Measurements from ENCODE around the gene MBD4. TPM values are rescaled to one million over a fixed set of nuclear protein-coding genes. Genes with fewer than 3 reads are reported as not detected.

The MBD4 gene
- total RNA-seq, 6 donors from 2014 or later: 22.3 to 43.2 (median 34.6) TPM

DNA sequence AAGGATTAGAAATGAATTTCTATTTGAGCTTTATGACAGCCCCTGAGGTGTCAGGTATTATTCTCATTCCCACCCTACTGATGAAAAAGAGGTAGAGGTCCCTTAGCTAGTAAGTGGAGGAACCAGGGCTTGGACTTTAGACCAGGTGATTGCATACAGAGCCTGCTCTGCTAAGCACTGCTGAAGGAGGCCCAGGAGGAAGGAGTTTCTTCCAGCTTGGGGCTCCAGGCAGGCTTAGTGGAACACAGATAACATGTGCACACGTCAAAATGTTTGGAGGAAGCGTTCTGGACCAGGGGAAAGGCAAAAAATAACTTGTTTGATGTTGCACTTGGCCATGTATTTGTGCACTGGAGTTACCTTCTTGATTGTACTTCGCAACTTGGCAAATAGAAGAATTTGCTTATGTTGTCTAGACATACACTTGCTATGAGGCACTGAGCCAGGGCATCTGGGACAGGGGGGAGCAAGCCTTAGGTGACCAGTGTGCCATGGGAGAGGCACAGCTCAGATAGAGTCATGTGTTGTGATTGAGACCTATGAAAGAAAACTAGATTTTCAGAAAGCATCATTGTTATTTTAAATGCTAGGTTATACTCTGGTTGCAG is 22.7 kb upstream of the MBD4 start:
- H3K4me3 ChIP-seq: no peak overlapping the region
- no peaks in the 10 kb centered on the region for H3K4me1 ChIP-seq
- 79 to 85% methylated on average over 3 of the region's 3 CpGs for WGBS, 2 donors
- DNase-seq (no peak), ATAC-seq (ENCODE audit: low FRiP score in 2 of 2) (no peak)
- no peaks in the 10 kb centered on the region for H3K9me3 ChIP-seq
- no peaks in the 10 kb centered on the region for H3K27me3 ChIP-seq
- no peak overlapping the region for H3K27ac ChIP-seq
- TF ChIP-seq, protein P1, sequence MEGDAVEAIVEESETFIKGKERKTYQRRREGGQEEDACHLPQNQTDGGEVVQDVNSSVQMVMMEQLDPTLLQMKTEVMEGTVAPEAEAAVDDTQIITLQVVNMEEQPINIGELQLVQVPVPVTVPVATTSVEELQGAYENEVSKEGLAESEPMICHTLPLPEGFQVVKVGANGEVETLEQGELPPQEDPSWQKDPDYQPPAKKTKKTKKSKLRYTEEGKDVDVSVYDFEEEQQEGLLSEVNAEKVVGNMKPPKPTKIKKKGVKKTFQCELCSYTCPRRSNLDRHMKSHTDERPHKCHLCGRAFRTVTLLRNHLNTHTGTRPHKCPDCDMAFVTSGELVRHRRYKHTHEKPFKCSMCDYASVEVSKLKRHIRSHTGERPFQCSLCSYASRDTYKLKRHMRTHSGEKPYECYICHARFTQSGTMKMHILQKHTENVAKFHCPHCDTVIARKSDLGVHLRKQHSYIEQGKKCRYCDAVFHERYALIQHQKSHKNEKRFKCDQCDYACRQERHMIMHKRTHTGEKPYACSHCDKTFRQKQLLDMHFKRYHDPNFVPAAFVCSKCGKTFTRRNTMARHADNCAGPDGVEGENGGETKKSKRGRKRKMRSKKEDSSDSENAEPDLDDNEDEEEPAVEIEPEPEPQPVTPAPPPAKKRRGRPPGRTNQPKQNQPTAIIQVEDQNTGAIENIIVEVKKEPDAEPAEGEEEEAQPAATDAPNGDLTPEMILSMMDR (IDR thresholded peaks at IDR 0.05): no peak
- TF ChIP-seq EP300 (IDR thresholded peaks at IDR 0.05) (no peak), POLR2AphosphoS5 (IDR thresholded peaks at IDR 0.05) (no peak), POLR2A (IDR thresholded peaks at IDR 0.05) (no peak)
- H3K36me3 ChIP-seq: peaks cover 0 to 50% (median 13%) of the 10 kb centered on the region in 4 donors

DNA sequence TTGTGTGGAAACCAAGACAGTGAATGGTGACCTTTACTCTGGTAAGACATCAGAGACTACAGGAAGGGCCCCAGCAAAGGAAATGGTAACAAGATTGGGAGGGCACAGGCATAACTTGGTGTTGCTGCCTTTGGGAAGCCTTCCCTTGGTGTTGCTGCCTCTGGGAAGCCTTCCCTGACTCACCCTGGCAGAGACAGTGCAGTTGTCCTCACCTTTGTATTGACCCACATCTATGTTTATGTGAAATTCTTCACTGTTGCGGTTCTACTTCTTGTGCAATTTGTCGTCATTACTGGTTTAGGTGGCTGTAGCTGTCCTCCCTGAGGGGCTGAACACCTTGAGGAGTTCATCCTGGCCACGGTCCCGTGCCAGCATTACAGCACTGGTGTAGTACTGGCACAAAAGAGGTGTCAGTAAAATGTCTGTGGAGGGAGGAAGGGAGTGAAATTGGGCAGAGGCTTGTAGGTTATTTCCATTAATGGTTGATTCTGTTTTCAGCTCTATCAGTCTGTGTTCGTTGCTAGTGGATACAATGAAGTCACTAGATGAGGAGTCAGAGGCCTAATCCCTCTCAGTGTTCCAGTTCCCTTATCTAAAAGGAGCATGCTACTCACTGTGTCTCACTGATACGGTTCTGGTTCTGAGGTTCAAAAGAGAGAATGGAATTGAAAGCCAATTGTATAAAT is 21.9 kb upstream of the MBD4 start:
- WGBS, 2 donors: 77 to 78% methylated on average over 6 of the region's 6 CpGs
- H3K27me3 ChIP-seq: no peaks in the 10 kb centered on the region
- ATAC-seq (ENCODE audit: low FRiP score in 2 of 2) (no peak), DNase-seq (no peak)
- peaks cover 0 to 53% (median 11%) of the 10 kb centered on the region in 4 donors for H3K36me3 ChIP-seq
- H3K4me1 ChIP-seq: no peaks in the 10 kb centered on the region
- no peak overlapping the region for H3K27ac ChIP-seq
- no peak overlapping the region for H3K4me3 ChIP-seq
- H3K9me3 ChIP-seq: no peaks in the 10 kb centered on the region
- TF ChIP-seq EP300 (IDR thresholded peaks at IDR 0.05): no peak
- TF ChIP-seq, protein P1 (IDR thresholded peaks at IDR 0.05): no peak
- no peak for TF ChIP-seq POLR2A (IDR thresholded peaks at IDR 0.05)
- no peak for TF ChIP-seq POLR2AphosphoS5 (IDR thresholded peaks at IDR 0.05)

DNA sequence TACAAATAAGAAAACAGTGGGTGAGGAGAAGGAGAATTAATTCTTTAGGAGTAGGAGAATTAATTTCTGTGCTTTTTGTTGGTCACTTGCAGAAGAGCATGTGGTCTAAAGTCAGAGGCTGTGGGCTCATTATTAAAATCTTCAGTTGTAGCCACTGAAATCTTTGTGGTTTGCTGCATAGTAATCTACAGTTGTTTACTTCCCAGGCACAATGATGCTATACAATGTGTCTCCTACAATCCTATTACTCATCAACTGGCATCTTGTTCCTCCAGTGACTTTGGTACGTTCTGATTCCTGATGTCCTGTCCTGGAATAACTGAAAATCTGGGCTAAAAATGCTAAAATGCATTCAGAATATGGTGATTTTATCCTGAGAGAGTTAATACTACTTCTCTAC is 21.3 kb upstream of the MBD4 start:
- no peak overlapping the region for H3K27ac ChIP-seq
- peaks cover 0 to 58% (median 12%) of the 10 kb centered on the region in 4 donors for H3K36me3 ChIP-seq
- DNase-seq (no peak), ATAC-seq (ENCODE audit: low FRiP score in 2 of 2) (no peak)
- no peak for TF ChIP-seq POLR2AphosphoS5 (IDR thresholded peaks at IDR 0.05)
- TF ChIP-seq, protein P1 (IDR thresholded peaks at IDR 0.05): no peak
- TF ChIP-seq POLR2A (IDR thresholded peaks at IDR 0.05): no peak
- no peak for TF ChIP-seq EP300 (IDR thresholded peaks at IDR 0.05)
- H3K4me3 ChIP-seq: no peak overlapping the region
- H3K9me3 ChIP-seq: no peaks in the 10 kb centered on the region
- no peaks in the 10 kb centered on the region for H3K4me1 ChIP-seq
- 94 to 100% methylated on average over 1 of the region's 1 CpG for WGBS, 2 donors
- no peaks in the 10 kb centered on the region for H3K27me3 ChIP-seq

DNA sequence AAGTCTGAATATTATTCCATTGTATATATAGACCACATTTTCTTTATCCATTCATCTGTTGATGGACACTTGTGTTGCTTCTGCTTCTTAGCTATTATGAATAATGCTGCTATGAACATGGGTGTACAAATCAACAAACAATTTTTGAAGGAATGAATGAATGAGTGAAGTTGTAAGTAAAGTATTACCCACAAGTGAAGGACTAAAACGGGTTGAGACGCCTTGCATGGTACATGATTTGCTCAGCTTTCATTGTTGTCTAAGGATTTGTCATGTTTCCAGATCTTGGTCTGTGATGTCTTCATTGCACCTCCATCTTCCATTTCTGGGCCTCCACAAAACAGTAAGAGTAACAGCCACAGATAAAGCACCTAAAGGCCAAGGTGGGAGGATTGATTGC is 20.8 kb upstream of the MBD4 start:
- ATAC-seq (ENCODE audit: low FRiP score in 2 of 2) (no peak), DNase-seq (no peak)
- Histone ChIP-seq H3K36me3 (peaks cover 0 to 61% (median 15%) of the 10 kb centered on the region in 4 donors), H3K27ac (no peak overlapping the region), H3K4me3 (no peak overlapping the region), H3K9me3 (no peaks in the 10 kb centered on the region), H3K27me3 (no peaks in the 10 kb centered on the region), H3K4me1 (no peaks in the 10 kb centered on the region)
- WGBS, 2 donors: 97 to 98% methylated on average over 2 of the region's 2 CpGs
- no peak for TF ChIP-seq EP300 (IDR thresholded peaks at IDR 0.05)
- TF ChIP-seq, protein P1 (IDR thresholded peaks at IDR 0.05): no peak
- no peak for TF ChIP-seq POLR2A (IDR thresholded peaks at IDR 0.05)
- TF ChIP-seq POLR2AphosphoS5 (IDR thresholded peaks at IDR 0.05): no peak

Data from upper lobe of left lung (tissue), 6 donors.